ENCODE results near the gene TPCN2. TPM values are rescaled to one million over a fixed set of nuclear protein-coding genes. Genes with fewer than 3 reads are reported as not detected.
"Not testable (repeated sequence)": the region's sequence is repeated elsewhere in the genome, so short reads cannot be mapped to it uniquely, and the experiment has no call there.

Gene TPCN2
- polyA plus RNA-seq (14.1 and 14.2 TPM in 2 replicates), polyA minus RNA-seq (7.5 and 7.9 TPM in 2 replicates)

DNA sequence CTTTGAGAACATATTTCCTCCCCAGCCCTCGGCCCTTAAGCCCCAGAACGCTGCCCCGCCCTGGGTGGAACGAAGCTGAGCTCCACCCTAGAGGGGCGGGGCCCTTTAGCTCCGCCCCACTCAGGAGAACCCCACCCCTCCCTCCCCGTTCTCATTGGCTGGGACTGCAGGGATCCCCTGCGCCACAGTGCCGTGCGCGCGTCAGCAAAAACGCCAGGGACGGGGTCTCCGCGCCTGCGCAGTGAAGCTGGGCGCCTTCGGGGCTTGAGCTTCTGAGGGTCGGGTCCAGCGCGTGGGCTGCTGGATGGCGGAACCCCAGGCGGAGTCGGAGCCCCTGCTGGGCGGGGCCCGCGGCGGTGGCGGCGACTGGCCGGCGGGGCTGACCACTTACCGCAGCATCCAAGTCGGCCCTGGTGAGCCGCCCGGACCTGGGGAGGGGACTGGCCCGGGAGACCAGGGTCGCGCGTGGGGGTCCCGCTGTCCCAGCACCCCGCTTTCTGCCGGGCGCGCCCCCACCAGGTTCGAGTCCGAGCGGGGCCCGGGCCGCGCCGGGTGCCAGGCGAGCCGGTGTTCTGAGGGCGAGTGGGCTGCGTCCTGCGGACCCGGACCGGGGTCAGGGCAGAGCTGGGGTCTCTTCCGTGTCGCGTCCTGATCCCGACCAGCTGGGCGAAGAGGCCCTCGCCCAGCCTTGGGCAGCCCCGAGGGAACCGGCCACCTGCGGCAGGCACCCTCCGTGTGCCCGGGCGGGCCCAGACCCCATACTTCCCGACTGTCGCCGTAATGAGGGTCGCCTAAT lies at the start of gene TPCN2:
Gene TPCN2 (plus strand): TSS at position 239 of the 796 bp plus-strand sequence. CDS start 66 bp downstream, at position 305.
- Histone ChIP-seq H3F3A (ENCODE audit: insufficient read depth, low read length, poor library complexity, severe bottlenecking) (no peaks in the 10 kb centered on the region), H3K4me2 (ENCODE audit: low read length) (peak within 1 kb of the TSS; percentile 51), H3K27me3 (ENCODE audit: insufficient read depth, low read depth, low read length) (no peaks in the 10 kb centered on the region), H2AFZ (ENCODE audit: low read depth, low read length) (peak within 1 kb of the TSS; percentile 83), H3K9ac (ENCODE audit: low read length) (peak within 1 kb of the TSS; percentile 82), H3K9me3 (ENCODE audit: low read length) (no peaks in the 10 kb centered on the region), H3K79me2 (replicated peaks; ENCODE audit: insufficient read depth, low read length) (peaks cover 6% of the 10 kb centered on the region), H3K27ac (ENCODE audit: low read length) (peak within 1 kb of the TSS; percentile 5), H3K36me3 (ENCODE audit: insufficient read depth, low read length) (no peaks in the 10 kb centered on the region), H3K9me2 (ENCODE audit: insufficient read depth, low read length) (no peaks in the 10 kb centered on the region), H3K4me3 (ENCODE audit: low read length) (peak within 1 kb of the TSS; percentile 96), H4K20me1 (ENCODE audit: insufficient read depth) (no peaks in the 10 kb centered on the region)
- peak; percentile 77 for TF ChIP-seq MXI1 (conservative IDR thresholded peaks at IDR 0.05; ENCODE audit: poor library complexity, severe bottlenecking)
- TF ChIP-seq CTCF (IDR thresholded peaks at IDR 0.05; ENCODE audit: poor library complexity, severe bottlenecking) = no peak
- TF ChIP-seq, protein P1, sequence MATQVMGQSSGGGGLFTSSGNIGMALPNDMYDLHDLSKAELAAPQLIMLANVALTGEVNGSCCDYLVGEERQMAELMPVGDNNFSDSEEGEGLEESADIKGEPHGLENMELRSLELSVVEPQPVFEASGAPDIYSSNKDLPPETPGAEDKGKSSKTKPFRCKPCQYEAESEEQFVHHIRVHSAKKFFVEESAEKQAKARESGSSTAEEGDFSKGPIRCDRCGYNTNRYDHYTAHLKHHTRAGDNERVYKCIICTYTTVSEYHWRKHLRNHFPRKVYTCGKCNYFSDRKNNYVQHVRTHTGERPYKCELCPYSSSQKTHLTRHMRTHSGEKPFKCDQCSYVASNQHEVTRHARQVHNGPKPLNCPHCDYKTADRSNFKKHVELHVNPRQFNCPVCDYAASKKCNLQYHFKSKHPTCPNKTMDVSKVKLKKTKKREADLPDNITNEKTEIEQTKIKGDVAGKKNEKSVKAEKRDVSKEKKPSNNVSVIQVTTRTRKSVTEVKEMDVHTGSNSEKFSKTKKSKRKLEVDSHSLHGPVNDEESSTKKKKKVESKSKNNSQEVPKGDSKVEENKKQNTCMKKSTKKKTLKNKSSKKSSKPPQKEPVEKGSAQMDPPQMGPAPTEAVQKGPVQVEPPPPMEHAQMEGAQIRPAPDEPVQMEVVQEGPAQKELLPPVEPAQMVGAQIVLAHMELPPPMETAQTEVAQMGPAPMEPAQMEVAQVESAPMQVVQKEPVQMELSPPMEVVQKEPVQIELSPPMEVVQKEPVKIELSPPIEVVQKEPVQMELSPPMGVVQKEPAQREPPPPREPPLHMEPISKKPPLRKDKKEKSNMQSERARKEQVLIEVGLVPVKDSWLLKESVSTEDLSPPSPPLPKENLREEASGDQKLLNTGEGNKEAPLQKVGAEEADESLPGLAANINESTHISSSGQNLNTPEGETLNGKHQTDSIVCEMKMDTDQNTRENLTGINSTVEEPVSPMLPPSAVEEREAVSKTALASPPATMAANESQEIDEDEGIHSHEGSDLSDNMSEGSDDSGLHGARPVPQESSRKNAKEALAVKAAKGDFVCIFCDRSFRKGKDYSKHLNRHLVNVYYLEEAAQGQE (IDR thresholded peaks at IDR 0.05; ENCODE audit: borderline replicate concordance) = peak; percentile 32
- TF ChIP-seq TAF1 (IDR thresholded peaks at IDR 0.05; ENCODE audit: low read depth) = peak; percentile 60
- TF ChIP-seq EP300 (conservative IDR thresholded peaks at IDR 0.05; ENCODE audit: poor library complexity, severe bottlenecking) = peak; percentile 36
- peak; percentile 85 for TF ChIP-seq POLR2AphosphoS5 (IDR thresholded peaks at IDR 0.05)
- no peak for TF ChIP-seq RAD21 (conservative IDR thresholded peaks at IDR 0.05)

DNA sequence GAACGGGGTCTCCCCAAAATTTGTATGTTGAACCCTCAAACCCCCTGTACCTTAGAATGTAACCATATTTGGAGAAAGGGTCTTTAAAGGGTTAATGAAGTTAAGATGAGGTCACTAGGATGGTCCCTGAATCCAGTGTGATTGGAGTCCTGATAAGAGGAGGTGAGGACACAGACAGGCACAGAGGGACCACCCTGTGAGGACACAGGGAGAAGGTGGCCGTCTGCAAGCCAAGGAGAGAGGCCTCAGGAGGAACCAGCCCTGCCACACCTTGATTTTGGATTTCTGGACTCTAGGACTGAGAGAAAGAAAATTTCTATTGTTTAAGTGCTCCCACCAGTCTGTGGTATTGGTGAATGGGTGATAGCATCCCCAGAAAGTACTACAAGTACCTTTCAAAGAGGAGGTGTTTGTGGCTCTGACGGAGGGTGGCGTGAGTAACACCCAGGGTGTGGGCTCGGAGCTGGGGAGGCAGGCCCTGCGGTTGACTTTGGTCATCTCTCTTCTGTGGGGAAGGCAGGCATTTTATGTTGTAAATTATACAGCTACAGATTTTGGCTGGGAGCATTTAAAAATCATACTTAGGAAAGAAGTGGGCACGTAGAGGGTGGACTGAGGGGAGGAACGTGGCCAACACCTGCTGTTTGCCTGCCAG lies 49.5 kb upstream of the TPCN2 start:
- Histone ChIP-seq H2AFZ (ENCODE audit: low read depth, low read length) (no peak overlapping the region), H3K9me3 (ENCODE audit: low read length) (no peaks in the 10 kb centered on the region), H3K9me2 (ENCODE audit: insufficient read depth, low read length) (no peaks in the 10 kb centered on the region), H3K4me2 (ENCODE audit: low read length) (no peak overlapping the region), H3K9ac (ENCODE audit: low read length) (no peak overlapping the region), H3K27ac (ENCODE audit: low read length) (no peak overlapping the region), H3K27me3 (ENCODE audit: insufficient read depth, low read depth, low read length) (no peaks in the 10 kb centered on the region), H3K36me3 (ENCODE audit: insufficient read depth, low read length) (no peaks in the 10 kb centered on the region), H4K20me1 (ENCODE audit: insufficient read depth) (no peaks in the 10 kb centered on the region), H3F3A (ENCODE audit: insufficient read depth, low read length, poor library complexity, severe bottlenecking) (no peaks in the 10 kb centered on the region), H3K79me2 (replicated peaks; ENCODE audit: insufficient read depth, low read length) (no peaks in the 10 kb centered on the region), H3K4me3 (ENCODE audit: low read length) (no peak overlapping the region)
- TF ChIP-seq CTCF (IDR thresholded peaks at IDR 0.05; ENCODE audit: poor library complexity, severe bottlenecking) (no peak), RAD21 (conservative IDR thresholded peaks at IDR 0.05) (no peak), MXI1 (conservative IDR thresholded peaks at IDR 0.05; ENCODE audit: poor library complexity, severe bottlenecking) (no peak)

DNA sequence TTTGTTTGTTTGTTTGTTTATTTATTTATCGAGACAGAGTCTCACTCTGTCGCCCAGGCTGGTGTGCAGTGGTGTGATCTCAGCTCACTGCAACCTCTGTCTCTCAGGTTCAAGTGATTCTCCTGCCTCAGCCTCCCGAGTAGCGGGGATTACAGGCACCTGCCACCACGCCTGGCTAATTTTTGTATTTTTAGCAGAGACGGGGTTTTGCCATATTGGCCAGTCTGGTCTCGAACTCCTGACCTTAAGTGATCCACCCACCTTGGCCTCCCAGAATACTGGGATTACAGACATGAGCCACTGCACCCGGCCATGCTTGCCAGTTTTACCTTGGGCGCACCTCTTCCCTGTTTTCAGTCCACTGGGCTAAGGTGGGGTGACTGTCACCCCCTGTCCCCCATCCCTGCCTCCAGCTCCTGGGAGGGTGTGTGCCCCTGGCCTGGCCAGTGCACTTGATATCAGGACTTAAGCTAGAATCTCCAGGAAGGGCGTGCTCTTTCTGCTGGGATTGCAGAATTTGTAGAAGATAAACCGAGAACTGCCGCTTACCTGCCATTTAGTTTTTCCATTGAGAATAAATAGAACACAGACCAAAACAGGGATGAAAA lies 48.9 kb upstream of the TPCN2 start:
- not testable (repeated sequence) for H4K20me1 ChIP-seq (ENCODE audit: insufficient read depth); H3F3A ChIP-seq (ENCODE audit: insufficient read depth, low read length, poor library complexity, severe bottlenecking); H3K27me3 ChIP-seq (ENCODE audit: insufficient read depth, low read depth, low read length); H3K79me2 ChIP-seq (replicated peaks; ENCODE audit: insufficient read depth, low read length); H3K4me3 ChIP-seq (ENCODE audit: low read length); H3K9me2 ChIP-seq (ENCODE audit: insufficient read depth, low read length); H3K9ac ChIP-seq (ENCODE audit: low read length); H3K36me3 ChIP-seq (ENCODE audit: insufficient read depth, low read length); H2AFZ ChIP-seq (ENCODE audit: low read depth, low read length); H3K4me2 ChIP-seq (ENCODE audit: low read length); H3K9me3 ChIP-seq (ENCODE audit: low read length); H3K27ac ChIP-seq (ENCODE audit: low read length)

All from neural cell (in vitro differentiated cells).